ENCODE data around the gene GBF1.
A peak's percentile ranks its signal among the peaks of the same experiment; 100 is the strongest.

Gene GBF1

GRCh38 chr10:102407425-102408130, 162.2 kb downstream of the GBF1 start:
- TF ChIP-seq CTCF (IDR thresholded peaks at IDR 0.05; ENCODE audit: low read depth, low read length, missing control alignments) = no peak
- Histone ChIP-seq H3K27ac (no peak overlapping the region), H3K27me3 (replicated peaks) (peaks cover 26% of the 10 kb centered on the region), H3K36me3 (replicated peaks) (no peaks in the 10 kb centered on the region), H3K4me3 (ENCODE audit: low read depth, low read length) (no peak overlapping the region)
- no peak for DNase-seq
- in situ Hi-C loops (cut with HindIII; ENCODE audit: low pct_ligation_motif_present, low sequenced_read_pairs) = no loop called here

GRCh38 chr10:102408131-102408727, 162.9 kb downstream of the GBF1 start:
- Histone ChIP-seq H3K27me3 (replicated peaks) (peaks cover 26% of the 10 kb centered on the region), H3K4me3 (ENCODE audit: low read depth, low read length) (peak overlapping the region; percentile 44)
- no peak for DNase-seq

GRCh38 chr10:102408728-102409603, 163.6 kb downstream of the GBF1 start:
- H3K27me3 ChIP-seq (replicated peaks) = peaks cover 26% of the 10 kb centered on the region
- no peaks in the 10 kb centered on the region for H3K36me3 ChIP-seq (replicated peaks)
- in situ Hi-C loops (cut with HindIII; ENCODE audit: low pct_ligation_motif_present, low sequenced_read_pairs) = no loop called here
- peak; percentile 17 for DNase-seq
- H3K4me3 ChIP-seq (ENCODE audit: low read depth, low read length) = peak overlapping the region; percentile 44
- H3K27ac ChIP-seq = no peak overlapping the region
- TF ChIP-seq CTCF (IDR thresholded peaks at IDR 0.05; ENCODE audit: low read depth, low read length, missing control alignments) = no peak

More at GRCh38 chr10:102408131-102408727, 162.9 kb downstream of the GBF1 start:
- TF ChIP-seq CTCF (IDR thresholded peaks at IDR 0.05; ENCODE audit: low read depth, low read length, missing control alignments) = no peak
- no peaks in the 10 kb centered on the region for H3K36me3 ChIP-seq (replicated peaks)
- in situ Hi-C loops (cut with HindIII; ENCODE audit: low pct_ligation_motif_present, low sequenced_read_pairs) = no loop called here
- no peak overlapping the region for H3K27ac ChIP-seq

GRCh38 chr10:102409604-102410428, 164.5 kb downstream of the GBF1 start:
- no peak for DNase-seq
- Histone ChIP-seq H3K27ac (no peak overlapping the region), H3K36me3 (replicated peaks) (no peaks in the 10 kb centered on the region), H3K4me3 (ENCODE audit: low read depth, low read length) (peak overlapping the region; percentile 49), H3K27me3 (replicated peaks) (peaks cover 26% of the 10 kb centered on the region)
- no peak for TF ChIP-seq CTCF (IDR thresholded peaks at IDR 0.05; ENCODE audit: low read depth, low read length, missing control alignments)
- in situ Hi-C loops (cut with HindIII; ENCODE audit: low pct_ligation_motif_present, low sequenced_read_pairs) = no loop called here

GRCh38 chr10:102410429-102411073, 165.2 kb downstream of the GBF1 start:
- no peak for TF ChIP-seq CTCF (IDR thresholded peaks at IDR 0.05; ENCODE audit: low read depth, low read length, missing control alignments)
- DNase-seq = no peak

More at GRCh38 chr10:102410429-102411073, 165.2 kb downstream of the GBF1 start:
- Histone ChIP-seq H3K27me3 (replicated peaks) (peaks cover 26% of the 10 kb centered on the region), H3K27ac (no peak overlapping the region), H3K4me3 (ENCODE audit: low read depth, low read length) (peak overlapping the region; percentile 49), H3K36me3 (replicated peaks) (no peaks in the 10 kb centered on the region)
- in situ Hi-C loops (cut with HindIII; ENCODE audit: low pct_ligation_motif_present, low sequenced_read_pairs) = no loop called here
